Activated T-cell treated with anti-CD3 and anti-CD28 coated beads, Interleukin-2, amount 50 U/mL, for 72 hours (primary cell): ENCODE data around the gene WWOX. TPM values are rescaled to one million over a fixed set of nuclear protein-coding genes. Genes with fewer than 3 reads are reported as not detected.

Experiments used
- ATAC-seq, 2 donors: fragments of 150-1000 bp; cut with Tn5 transposase; replicated peaks in 1 of 2; 2 replicates each; pipeline ENCODE4 v1.10.0; 2021; ENCODE audit warnings: moderate library complexity in 2 of 2, mild to moderate bottlenecking in 1 of 2
- DNase-seq, 2 donors: peaks; one replicate each; pipeline ENCODE4 v3.0.0; 2021 to 2022; ENCODE audit warnings: mixed read lengths in 1 of 2
- H3K27ac Mint-ChIP-seq: one replicate; pipeline ENCODE4 v1.8.0; 2022; ENCODE audit warnings: mild to moderate bottlenecking, moderate library complexity, mixed read lengths
- H3K27me3 Mint-ChIP-seq: one replicate; pipeline ENCODE4 v1.8.0; 2022; ENCODE audit warnings: low read depth, mixed read lengths
- H3K36me3 Mint-ChIP-seq, 2 donors: one replicate each; pipeline ENCODE4 v1.8.0; 2022; ENCODE audit warnings: mixed read lengths in 2 of 2, mild to moderate bottlenecking in 1 of 2; ENCODE audit not compliant: insufficient read depth in 2 of 2
- H3K4me1 Mint-ChIP-seq: one replicate; pipeline ENCODE4 v1.8.0; 2022; ENCODE audit warnings: low read depth, mixed read lengths
- H3K4me3 Mint-ChIP-seq, 2 donors: one replicate each; pipeline ENCODE4 v1.8.0; 2022; ENCODE audit warnings: mild to moderate bottlenecking in 2 of 2, mixed read lengths in 2 of 2, moderate library complexity in 2 of 2
- H3K9me3 Mint-ChIP-seq, 2 donors: one replicate each; pipeline ENCODE4 v1.8.0; 2022; ENCODE audit warnings: mixed read lengths in 2 of 2
- total RNA-seq, 2 donors: library from RNA; stranded (reverse); gene quantifications; one replicate each; pipeline ENCODE4 v1.2.3, GENCODE V29; 2022

The WWOX gene
- total RNA-seq, 2 donors from 2014 or later: 21.2 to 21.5 TPM

DNA sequence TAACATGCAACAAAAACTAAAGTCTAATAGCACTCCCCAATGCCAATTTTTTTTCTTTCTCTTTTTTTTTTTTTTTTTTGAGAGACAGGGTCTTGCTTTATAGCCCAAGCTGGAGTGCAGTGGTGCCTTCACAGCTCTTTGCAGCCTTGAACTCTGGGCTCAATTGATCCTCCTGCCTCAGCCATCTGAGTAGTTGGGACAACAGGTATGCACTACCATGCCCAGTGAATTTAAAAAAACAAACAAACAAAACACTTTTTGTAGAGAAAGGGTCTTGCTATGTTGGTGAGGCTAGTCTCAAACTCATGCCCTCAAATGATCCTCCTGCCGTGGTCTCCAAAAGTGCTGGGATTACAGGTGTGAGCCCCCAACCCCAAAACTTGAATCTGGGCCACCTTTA, 632.3 kb downstream of the WWOX start:
- DNase-seq (no peak), ATAC-seq (no peak)
- peaks cover 0 to 1% of the 10 kb centered on the region in 2 donors for H3K36me3 Mint-ChIP-seq
- H3K4me1 Mint-ChIP-seq: peaks cover 4% of the 10 kb centered on the region
- H3K9me3 Mint-ChIP-seq: peaks cover 0 to 2% of the 10 kb centered on the region in 2 donors
- H3K27ac Mint-ChIP-seq: no peak overlapping the region
- H3K27me3 Mint-ChIP-seq: no peaks in the 10 kb centered on the region
- no peak overlapping the region for H3K4me3 Mint-ChIP-seq

DNA sequence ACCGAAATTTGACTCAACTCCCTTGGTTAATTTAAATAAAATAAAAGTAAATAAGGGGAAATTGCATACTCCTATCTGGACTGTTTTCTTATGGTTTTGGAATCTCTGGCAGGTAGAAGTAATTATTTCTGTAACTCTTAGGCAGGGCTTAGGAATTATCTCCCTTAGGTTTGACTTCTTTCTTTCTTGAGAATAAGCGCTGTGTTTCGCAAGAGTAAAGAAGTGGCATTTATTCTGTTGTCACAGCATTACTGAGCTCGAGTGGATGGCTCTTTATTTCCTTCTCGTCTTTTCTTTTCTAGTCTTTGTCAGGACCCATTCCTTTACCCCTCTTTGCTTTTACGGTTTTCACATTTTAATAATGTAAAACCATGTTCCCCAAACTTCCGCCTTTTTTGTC, 633.2 kb downstream of the WWOX start:
- DNase-seq (no peak), ATAC-seq (no peak)
- peaks cover 4% of the 10 kb centered on the region for H3K4me1 Mint-ChIP-seq
- no peak overlapping the region for H3K4me3 Mint-ChIP-seq
- peaks cover 0 to 1% of the 10 kb centered on the region in 2 donors for H3K36me3 Mint-ChIP-seq
- peak overlapping the region; percentile 59 for H3K27ac Mint-ChIP-seq
- peaks cover 0 to 2% of the 10 kb centered on the region in 2 donors for H3K9me3 Mint-ChIP-seq
- no peaks in the 10 kb centered on the region for H3K27me3 Mint-ChIP-seq

DNA sequence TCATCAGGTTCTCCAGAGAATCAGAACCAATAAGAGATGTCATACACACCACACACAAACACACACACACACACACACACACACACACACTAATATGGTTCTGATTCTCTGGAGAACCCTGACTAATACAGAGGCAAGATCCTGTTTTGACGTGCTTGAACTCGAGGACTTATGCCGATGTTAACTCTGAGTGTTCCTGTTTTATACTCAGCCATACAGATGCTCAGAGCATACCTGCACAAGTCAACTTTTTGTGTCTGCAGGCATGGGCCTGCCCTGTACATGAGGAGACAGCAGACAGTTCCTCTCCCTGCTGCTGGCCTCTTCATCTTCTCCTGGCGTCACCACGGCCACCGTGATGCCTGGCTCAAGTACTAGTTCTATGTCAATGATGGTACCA, 635.9 kb downstream of the WWOX start:
- no peak for DNase-seq
- H3K9me3 Mint-ChIP-seq: no peaks in the 10 kb centered on the region
- H3K27ac Mint-ChIP-seq: peak overlapping the region; percentile 29
- no peak for ATAC-seq
- no peaks in the 10 kb centered on the region for H3K36me3 Mint-ChIP-seq
- no peak overlapping the region for H3K4me3 Mint-ChIP-seq
- no peaks in the 10 kb centered on the region for H3K27me3 Mint-ChIP-seq
- H3K4me1 Mint-ChIP-seq: peaks cover 4% of the 10 kb centered on the region

DNA sequence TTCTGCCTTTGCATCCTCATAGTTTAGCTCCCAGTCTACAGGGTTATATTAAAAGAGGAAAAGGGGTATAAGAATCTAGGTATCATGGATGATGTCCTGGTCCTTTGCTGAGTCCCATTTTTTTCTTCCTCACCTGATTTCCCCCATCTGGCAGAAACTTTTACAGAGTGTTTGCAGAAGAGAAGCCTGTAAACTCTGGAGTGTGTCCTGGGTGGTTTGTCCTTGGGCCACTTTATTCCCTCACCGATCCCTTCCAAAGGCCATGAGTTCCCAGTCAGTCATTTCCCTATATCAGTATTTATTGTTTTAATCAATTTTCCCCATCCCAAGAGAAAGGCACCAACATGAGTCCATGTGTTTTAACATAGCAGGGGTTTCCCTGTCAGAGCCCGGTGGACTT, 638.2 kb downstream of the WWOX start:
- ATAC-seq: no peak
- no peak for DNase-seq
- H3K36me3 Mint-ChIP-seq: no peaks in the 10 kb centered on the region

DNA sequence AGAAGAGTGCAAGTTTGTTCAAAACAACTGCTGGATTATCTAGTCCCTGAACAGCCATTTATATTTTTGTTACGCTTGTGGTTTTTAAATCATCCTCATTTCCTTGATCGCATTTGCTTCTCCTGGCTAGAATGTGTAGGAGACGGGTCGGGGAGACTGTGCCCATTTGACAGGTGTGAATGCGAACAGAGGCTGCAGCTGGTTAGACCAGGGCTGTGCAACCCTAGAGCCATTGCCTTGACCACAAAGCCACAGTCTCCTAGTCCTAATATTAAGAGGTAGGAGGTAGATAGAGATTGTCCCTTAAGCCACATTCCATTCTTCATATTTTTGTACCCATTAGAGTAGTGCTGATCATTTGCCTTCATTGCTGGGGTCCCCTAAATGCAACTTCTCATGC, 639.1 kb downstream of the WWOX start:
- no peak for ATAC-seq
- H3K36me3 Mint-ChIP-seq: no peaks in the 10 kb centered on the region
- no peak overlapping the region for H3K27ac Mint-ChIP-seq

More for the DNA sequence above, 638.2 kb downstream of the WWOX start:
- Mint-ChIP-seq H3K27ac (no peak overlapping the region), H3K27me3 (no peaks in the 10 kb centered on the region), H3K4me3 (no peak overlapping the region), H3K4me1 (peaks cover 17% of the 10 kb centered on the region), H3K9me3 (no peaks in the 10 kb centered on the region)

DNA sequence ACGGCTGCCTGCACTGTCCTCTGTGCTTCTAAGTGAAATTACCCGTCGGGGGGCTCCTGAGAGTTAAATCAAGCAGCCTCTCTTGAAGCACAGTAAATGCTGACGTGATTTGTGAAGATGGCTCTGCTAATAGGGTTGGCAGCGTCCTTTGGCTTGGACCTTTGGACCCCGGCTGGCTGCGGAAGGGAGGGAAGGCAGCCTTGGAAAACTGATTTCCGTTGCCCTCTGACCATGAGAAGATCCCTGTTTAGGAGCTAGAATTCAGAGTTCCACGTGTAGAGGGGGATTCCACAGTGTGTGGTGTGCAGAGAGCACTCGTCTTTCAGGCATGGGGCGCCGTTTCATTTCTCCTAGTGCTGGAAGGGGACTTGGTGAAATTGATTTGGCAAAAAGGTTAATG, 640.8 kb downstream of the WWOX start:
- H3K4me3 Mint-ChIP-seq: no peak overlapping the region
- H3K9me3 Mint-ChIP-seq: no peaks in the 10 kb centered on the region
- ATAC-seq (no peak), DNase-seq (no peak)
- peaks cover 25% of the 10 kb centered on the region for H3K4me1 Mint-ChIP-seq
- H3K27me3 Mint-ChIP-seq: no peaks in the 10 kb centered on the region
- H3K27ac Mint-ChIP-seq: no peak overlapping the region
- H3K36me3 Mint-ChIP-seq: peaks cover 0 to 2% of the 10 kb centered on the region in 2 donors

More for the DNA sequence above, 639.1 kb downstream of the WWOX start:
- H3K9me3 Mint-ChIP-seq: no peaks in the 10 kb centered on the region
- no peaks in the 10 kb centered on the region for H3K27me3 Mint-ChIP-seq
- peaks cover 26% of the 10 kb centered on the region for H3K4me1 Mint-ChIP-seq
- no peak for DNase-seq
- H3K4me3 Mint-ChIP-seq: no peak overlapping the region

DNA sequence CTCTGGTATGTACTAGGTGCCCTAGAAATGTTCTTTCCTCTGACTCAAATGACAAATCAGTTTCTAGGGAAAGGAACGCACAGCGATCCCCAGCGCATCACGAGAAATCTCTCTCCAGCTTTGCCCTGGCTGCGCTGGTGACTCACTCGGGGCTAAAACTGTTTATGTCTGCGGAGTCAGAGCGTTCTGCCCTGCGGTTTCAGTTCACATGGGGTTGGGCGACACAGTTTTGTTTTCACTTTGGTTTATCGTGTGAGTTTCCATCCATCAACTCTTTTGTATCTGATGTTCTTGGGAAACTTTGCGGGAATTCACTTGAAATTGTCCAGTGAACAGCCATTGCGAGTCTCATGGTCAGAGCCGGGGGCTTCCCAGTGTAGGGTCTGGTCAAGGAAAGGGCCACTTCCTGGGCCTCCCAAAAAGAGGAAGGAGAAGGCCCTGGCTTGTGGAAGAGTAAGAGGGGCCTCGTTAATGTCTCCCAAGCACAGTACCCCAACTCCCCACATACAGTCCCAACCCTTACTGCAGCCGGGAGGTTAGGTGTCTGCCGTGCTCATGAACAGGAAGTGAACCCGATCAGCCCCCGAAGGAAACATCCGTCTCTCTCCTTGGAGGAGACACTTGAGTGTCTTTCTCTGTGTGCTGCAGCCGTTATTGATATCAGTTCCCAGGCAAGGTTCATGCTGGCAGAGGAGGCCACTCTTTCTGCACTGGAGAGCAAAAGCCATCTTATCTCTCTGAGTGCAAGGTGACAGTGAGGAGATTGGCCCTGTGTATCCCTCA, 643.2 kb downstream of the WWOX start:
- no peaks in the 10 kb centered on the region for H3K9me3 Mint-ChIP-seq
- H3K36me3 Mint-ChIP-seq: peaks cover 2 to 3% of the 10 kb centered on the region in 2 donors
- peak overlapping the region; percentile 77 to 89 for H3K4me3 Mint-ChIP-seq
- ATAC-seq (peak; percentile 95 to 96), DNase-seq (peak; percentile 83)
- H3K27ac Mint-ChIP-seq: peak overlapping the region; percentile 95
- H3K27me3 Mint-ChIP-seq: no peaks in the 10 kb centered on the region
- H3K4me1 Mint-ChIP-seq: peaks cover 25% of the 10 kb centered on the region

DNA sequence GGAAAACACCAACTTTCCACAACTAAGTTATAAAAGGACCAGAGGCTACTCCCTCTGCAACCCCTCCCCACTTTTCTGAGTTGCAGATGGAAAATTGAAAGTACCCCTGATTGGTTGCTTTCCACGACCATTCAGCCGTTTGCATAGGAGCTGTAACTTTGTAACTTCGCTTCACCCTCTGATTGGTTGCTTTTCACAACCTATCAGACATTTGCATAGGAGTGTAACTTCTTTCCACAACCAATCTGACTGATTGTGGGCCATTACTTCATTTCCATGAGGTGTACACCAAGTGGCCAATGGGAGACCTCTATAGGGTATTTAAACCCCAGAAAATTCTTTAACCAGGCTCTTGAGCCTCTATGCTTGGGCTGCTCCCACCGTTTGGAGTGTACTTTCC, 644.1 kb downstream of the WWOX start:
- peaks cover 25% of the 10 kb centered on the region for H3K4me1 Mint-ChIP-seq
- H3K4me3 Mint-ChIP-seq: peak overlapping the region; percentile 77 to 89
- DNase-seq: no peak
- peak overlapping the region; percentile 95 for H3K27ac Mint-ChIP-seq
- peak in 1 of 2 donors; percentile 12 for ATAC-seq
- H3K27me3 Mint-ChIP-seq: no peaks in the 10 kb centered on the region
- H3K36me3 Mint-ChIP-seq: peaks cover 2 to 3% of the 10 kb centered on the region in 2 donors
- no peaks in the 10 kb centered on the region for H3K9me3 Mint-ChIP-seq

DNA sequence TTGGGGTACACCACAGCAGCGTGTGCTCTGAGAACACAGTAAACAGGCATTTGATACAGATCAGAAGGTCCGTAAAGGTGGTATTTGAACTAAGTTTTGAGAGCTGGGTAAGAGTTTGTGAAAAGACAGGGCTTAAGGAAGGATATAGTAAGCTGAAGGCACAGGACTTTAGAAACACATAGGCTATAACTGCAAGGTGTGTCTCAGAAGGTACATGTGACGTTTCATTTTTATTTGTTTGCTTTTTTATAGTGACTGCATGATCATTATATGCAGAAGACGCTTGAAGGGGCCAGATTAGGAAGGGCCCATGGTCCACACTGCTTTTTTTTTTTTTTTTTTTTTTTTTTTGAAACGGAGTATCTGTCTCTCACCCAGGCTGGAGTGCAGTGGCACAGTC, 644.6 kb downstream of the WWOX start:
- peaks cover 2 to 3% of the 10 kb centered on the region in 2 donors for H3K36me3 Mint-ChIP-seq
- H3K4me1 Mint-ChIP-seq: peaks cover 29% of the 10 kb centered on the region
- peak overlapping the region in 1 of 2 donors; percentile 89 for H3K4me3 Mint-ChIP-seq
- no peaks in the 10 kb centered on the region for H3K9me3 Mint-ChIP-seq
- ATAC-seq (no peak), DNase-seq (no peak)
- H3K27me3 Mint-ChIP-seq: no peaks in the 10 kb centered on the region
- H3K27ac Mint-ChIP-seq: peak overlapping the region; percentile 15

DNA sequence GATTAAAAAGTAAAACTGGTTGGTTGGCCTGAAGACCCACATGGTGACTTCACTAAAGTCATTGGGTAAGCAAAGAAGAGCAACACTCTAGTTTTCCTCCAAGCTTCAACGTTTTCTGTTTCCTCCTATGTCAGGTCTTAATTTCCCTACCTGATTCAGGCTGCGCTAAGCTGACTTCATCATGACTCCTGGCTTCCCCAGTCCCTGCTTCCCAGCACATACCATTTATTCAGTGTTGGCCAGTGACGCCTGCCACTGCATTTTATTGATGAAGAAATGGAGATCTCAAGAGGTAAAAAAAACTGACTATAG, 645.3 kb downstream of the WWOX start:
- H3K27me3 Mint-ChIP-seq: no peaks in the 10 kb centered on the region
- DNase-seq (no peak), ATAC-seq (no peak)
- no peak overlapping the region for H3K4me3 Mint-ChIP-seq
- peaks cover 2 to 3% of the 10 kb centered on the region in 2 donors for H3K36me3 Mint-ChIP-seq
- H3K9me3 Mint-ChIP-seq: no peaks in the 10 kb centered on the region
- H3K4me1 Mint-ChIP-seq: peaks cover 35% of the 10 kb centered on the region
- no peak overlapping the region for H3K27ac Mint-ChIP-seq

DNA sequence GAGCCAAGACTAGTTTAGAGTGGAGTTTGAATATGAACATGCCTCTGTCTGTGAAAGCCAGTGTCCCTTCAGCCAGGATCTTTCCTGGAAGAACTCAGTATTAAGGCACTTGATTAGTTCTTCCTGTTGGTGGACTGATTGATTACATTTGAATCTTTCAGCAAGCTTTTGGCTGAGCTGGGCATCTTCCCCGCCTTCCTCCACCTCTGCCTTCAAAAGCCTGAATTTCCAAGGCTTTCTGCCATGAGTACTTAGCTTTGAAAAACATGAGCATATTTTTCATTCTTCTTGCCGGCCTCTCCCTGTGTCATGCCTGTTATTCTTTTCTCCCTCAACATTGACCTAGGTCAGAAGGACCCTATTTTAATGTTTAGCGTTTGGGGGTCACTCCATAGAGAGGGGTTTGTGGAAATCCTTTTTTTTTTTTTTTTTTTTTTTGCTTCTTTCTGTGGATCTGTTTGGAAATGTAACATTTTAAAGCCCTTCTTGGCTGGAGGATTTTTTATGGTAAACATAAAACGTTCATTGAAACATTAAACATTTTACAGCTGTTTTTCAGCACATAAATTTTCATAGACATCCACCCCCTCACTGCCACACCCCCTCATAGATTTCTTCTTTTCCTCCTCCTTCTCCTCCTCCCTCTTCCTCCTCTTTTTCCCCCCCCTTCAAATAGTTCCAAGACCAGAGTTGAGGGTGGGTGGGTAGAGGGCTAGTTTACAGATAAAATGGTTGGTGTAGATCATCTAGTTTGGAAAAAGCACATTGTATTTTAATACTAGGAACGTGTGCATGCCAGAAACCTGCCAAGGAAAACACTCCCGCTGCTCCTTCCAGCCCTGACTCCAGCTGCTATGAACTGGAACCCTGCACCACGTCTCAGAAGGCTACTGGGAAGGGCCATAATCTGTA, 645.9 kb downstream of the WWOX start:
- Mint-ChIP-seq H3K9me3 (no peaks in the 10 kb centered on the region), H3K27ac (peak overlapping the region; percentile 61), H3K4me1 (peaks cover 39% of the 10 kb centered on the region), H3K27me3 (no peaks in the 10 kb centered on the region), H3K36me3 (peaks cover 2 to 3% of the 10 kb centered on the region in 2 donors), H3K4me3 (no peak overlapping the region)
- DNase-seq (no peak), ATAC-seq (no peak)

DNA sequence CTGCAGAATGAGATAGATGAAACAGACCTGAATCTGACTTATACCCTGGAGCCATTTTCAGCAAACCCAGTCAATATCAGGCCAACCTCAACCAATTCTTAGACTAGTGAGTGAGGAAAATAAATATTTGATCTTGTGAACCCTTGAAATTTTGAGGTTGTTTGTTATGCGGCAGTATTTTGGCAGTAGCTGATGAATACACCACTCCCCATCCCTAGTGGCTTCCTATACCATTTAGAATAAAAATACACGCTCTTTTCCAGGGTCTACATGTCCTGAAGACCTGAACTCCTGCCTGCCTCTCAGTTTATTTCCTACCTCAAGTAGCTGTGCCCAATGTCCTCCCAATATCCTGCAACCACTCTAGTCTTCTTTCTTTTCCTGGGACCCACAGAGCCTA, 647.3 kb downstream of the WWOX start:
- peaks cover 35% of the 10 kb centered on the region for H3K4me1 Mint-ChIP-seq
- H3K27me3 Mint-ChIP-seq: no peaks in the 10 kb centered on the region
- H3K36me3 Mint-ChIP-seq: peaks cover 2 to 3% of the 10 kb centered on the region in 2 donors
- no peaks in the 10 kb centered on the region for H3K9me3 Mint-ChIP-seq
- H3K4me3 Mint-ChIP-seq: no peak overlapping the region
- H3K27ac Mint-ChIP-seq: no peak overlapping the region
- DNase-seq (no peak), ATAC-seq (no peak)

DNA sequence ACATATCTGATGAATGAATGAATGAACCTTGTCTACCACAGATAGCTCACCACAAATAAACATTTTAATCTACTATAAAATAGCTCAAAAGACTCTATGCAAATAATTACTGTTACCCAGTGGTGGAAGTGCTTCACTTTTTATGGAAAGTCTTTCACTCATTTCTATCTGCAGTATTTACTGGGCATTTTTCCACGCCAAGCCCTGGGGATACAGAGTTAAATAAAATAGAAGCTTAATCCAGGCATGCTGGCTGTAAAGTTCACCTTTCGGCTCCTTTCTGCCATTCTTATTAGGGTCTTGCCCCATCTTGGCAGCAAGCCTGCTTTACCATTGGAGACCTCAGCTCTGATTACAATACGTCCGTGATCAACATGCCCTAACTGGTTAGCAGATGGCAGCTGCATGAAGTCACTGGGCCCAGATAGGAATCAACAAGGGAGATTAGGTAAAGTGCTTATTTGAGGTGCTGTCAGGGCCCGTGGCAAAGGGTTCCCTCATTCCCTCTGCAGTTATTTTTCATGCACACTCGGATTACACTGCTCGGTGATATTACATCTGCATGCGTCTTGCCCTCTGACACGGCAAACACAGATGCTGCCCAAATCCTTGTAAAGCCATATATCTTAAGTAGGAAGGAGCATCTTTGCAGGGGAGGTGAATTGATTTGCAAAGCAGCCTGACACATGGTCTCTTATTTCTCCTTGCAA, 648.9 kb downstream of the WWOX start:
- ATAC-seq (no peak), DNase-seq (no peak)
- H3K27me3 Mint-ChIP-seq: no peaks in the 10 kb centered on the region
- H3K4me1 Mint-ChIP-seq: peaks cover 18% of the 10 kb centered on the region
- peak overlapping the region in 1 of 2 donors; percentile 63 for H3K4me3 Mint-ChIP-seq
- no peak overlapping the region for H3K27ac Mint-ChIP-seq
- peaks cover 2 to 3% of the 10 kb centered on the region in 2 donors for H3K36me3 Mint-ChIP-seq
- no peaks in the 10 kb centered on the region for H3K9me3 Mint-ChIP-seq
